AG09309 (cell line): ENCODE results near the gene C17orf78.

Experiments
- DNase-seq: peaks from one replicate; pipeline ENCODE4 v3.0.0-alpha.2; 2010; ENCODE audit warnings: low read depth
- H3K4me3 ChIP-seq: 2 replicates; pipeline ENCODE4 v1.5.1; 2011; ENCODE audit warnings: mild to moderate bottlenecking, low read depth, low read length, moderate library complexity; ENCODE audit not compliant: control insufficient read depth
- TF ChIP-seq, protein P1 (sequence below): IDR thresholded peaks from 2 replicates; pipeline ENCODE4 v1.5.1; 2011; ENCODE audit warnings: mild to moderate bottlenecking, low read depth, low read length, inconsistent platforms; ENCODE audit not compliant: insufficient read depth, control insufficient read depth; ENCODE audit errors: missing control alignments

The C17orf78 gene

DNA sequence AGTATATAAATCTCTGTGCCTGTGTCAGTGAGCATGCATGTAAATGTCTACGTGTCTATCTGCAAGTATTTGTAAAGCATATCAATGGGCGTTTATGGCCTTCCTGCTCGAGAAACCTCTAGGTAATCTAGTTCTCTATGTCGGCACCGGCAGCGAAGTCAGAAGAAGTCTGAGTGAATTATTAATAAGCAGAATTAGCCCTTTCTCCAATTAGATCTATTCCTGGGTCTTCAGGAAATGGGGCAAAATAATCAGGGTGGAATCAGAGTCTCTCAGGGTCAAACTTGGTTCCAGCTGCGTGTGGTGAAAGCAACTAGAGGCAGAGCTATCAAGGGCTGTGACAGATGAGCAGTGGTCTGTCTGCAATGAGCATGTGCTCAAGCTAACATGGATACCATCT is at the start of gene C17orf78:
Gene C17orf78 (plus strand): TSS at position 280 of the 400 bp plus-strand sequence. CDS start 108 bp downstream, at position 388.
- H3K4me3 ChIP-seq = no peak within 1 kb of the TSS
- no peak for DNase-seq
- TF ChIP-seq, protein P1, sequence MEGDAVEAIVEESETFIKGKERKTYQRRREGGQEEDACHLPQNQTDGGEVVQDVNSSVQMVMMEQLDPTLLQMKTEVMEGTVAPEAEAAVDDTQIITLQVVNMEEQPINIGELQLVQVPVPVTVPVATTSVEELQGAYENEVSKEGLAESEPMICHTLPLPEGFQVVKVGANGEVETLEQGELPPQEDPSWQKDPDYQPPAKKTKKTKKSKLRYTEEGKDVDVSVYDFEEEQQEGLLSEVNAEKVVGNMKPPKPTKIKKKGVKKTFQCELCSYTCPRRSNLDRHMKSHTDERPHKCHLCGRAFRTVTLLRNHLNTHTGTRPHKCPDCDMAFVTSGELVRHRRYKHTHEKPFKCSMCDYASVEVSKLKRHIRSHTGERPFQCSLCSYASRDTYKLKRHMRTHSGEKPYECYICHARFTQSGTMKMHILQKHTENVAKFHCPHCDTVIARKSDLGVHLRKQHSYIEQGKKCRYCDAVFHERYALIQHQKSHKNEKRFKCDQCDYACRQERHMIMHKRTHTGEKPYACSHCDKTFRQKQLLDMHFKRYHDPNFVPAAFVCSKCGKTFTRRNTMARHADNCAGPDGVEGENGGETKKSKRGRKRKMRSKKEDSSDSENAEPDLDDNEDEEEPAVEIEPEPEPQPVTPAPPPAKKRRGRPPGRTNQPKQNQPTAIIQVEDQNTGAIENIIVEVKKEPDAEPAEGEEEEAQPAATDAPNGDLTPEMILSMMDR = no peak

DNA sequence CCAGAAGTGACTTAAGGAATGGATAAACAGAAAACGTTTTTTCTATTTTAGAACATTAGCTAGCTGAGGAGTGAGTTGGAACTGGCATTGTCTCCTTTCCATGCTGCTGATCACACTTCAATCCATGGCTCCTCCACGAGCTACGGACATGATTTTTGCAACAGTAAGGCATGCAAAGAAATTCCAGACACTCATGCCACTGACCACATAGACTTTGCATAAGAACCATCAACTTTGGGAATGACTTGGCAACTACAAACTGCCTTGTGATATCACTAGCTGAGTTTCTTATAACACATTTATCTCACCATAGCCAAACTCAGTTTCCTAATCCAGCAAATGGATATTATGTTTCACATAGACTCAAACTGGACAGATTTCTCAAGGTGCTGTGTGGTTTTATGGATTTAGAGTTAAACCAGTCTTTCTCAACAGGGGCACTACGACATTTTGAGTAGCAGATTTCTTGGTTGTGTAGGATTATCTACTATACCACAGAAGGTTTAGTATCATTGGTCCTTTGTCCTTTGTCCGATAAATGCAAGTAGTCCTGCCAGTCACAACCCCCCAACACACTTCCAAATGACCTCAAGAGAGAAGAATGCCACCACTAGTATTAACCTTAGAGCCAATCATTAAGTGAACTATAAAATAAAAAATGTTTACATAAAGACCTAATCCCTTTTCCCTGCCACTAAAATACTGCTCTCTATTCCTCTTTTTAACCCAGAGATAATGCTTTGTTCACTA is 48.3 kb upstream of the C17orf78 start:
- peak; percentile 95 for DNase-seq
- no peak overlapping the region for H3K4me3 ChIP-seq
- TF ChIP-seq, protein P1 = no peak

DNA sequence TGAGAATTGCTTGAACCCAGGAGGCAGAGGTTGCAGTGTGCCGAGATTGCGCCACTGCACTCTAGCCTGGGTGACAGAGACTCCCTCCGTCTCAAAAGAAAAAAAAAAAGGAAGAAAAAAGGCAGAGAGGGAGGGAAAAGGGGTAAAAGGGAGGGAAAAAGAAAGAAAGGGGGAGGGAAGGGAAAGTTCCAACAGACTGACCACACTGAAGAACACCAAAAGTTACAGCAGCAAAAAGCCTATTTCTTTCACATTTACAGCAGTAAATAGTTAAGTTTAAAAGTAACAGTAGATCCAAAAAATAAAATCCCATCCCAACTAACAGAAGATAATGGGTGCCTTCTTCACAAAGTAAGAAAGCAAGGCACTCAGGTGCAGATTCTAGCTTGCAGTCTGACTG is 36.9 kb upstream of the C17orf78 start:
- no peak for DNase-seq
- TF ChIP-seq, protein P1 = no peak
- no peak overlapping the region for H3K4me3 ChIP-seq

DNA sequence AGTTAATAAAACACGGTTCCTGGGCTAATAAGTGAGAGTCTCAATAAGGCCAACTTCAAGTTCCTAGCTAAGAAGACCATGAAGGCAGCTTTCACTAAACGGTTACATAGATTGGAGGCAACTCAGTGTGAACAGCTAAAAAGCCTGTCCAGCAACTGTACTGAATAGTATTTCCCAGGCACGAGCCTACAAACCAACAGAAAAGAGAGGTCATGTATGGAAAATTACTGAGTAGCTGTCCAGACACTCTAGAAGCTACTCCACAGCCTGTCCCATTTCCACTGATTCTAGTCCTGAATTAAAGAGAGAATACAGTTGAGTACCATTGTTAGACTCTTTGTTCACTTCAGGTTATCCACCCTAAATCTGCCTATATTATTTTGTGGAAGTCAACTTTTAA is 36.5 kb upstream of the C17orf78 start:
- DNase-seq = no peak
- no peak overlapping the region for H3K4me3 ChIP-seq
- TF ChIP-seq, protein P1 = no peak

DNA sequence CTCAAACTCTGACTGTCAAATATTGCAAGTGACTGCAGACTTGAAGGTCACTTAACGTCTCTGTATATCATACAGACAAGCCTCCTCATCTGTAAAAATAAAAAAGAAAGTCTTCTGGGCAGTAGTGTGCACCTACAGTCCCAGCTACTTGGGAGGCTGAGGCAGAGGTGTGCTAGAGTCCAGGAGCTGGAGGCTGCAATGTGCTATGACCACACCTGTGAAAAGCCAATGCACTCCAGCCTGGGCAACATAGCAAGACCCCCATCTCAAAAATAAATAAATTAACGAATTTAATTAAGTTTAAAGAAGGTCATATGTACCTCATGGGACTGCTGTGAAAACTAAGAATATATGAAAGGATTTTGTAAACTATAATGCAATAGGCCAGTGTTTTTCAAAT is 35.0 kb upstream of the C17orf78 start:
- H3K4me3 ChIP-seq = no peak overlapping the region
- TF ChIP-seq, protein P1 = no peak
- no peak for DNase-seq

DNA sequence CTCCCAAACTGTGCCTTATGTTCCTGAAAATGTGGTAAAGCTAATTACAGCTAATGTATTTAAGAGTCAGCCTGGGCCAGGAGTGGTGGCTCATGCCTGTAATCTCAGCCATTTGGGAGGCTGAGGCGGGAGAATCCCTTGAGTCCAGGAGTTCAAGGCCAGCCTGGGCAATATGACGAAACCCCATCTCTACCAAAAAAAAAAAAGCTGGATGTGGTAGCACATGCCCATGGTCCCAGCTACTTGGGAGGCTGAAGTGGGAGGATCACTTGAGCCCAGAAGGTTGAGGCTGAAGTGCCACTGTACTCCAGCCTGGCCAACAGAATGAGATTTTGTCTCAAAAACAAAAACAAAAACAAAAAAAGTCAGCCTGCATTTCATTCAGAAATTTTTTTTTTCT is 33.2 kb upstream of the C17orf78 start:
- TF ChIP-seq, protein P1 = no peak
- no peak overlapping the region for H3K4me3 ChIP-seq
- DNase-seq = no peak
